ENCODE measurements around the gene SYDE2.

DNA sequence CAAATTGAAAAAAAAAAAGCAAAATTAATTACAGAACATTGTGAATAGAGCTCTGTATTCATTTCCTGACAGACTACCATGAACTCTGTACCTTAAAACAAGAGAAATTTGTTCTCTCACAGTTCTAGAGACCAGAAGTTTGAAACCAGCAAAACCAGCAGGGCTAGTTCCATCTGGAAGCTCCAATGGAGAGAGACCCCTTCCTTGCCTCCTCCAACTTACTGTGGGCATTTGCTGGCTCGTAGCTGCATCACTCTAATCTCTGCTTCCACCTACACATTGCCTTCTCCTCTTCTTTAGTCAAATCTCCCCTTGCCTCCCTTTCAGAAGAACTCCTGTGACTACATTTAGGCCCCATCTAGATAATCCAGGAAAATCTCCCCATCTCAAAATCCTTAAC, 56.5 kb downstream of the SYDE2 start:
- TF ChIP-seq CTCF (IDR thresholded peaks at IDR 0.05) (no peak), POLR2A (IDR thresholded peaks at IDR 0.05) (no peak)
